Activated CD8-positive, alpha-beta memory T cell treated with anti-CD3 and anti-CD28 coated beads, Interleukin-2, amount 50 U/mL, for 4 hours (primary cell): ENCODE results near the gene PKN1.

Experiments used
- DNase-seq: peaks from one replicate; pipeline ENCODE4 v3.0.0-alpha.2; 2020

The PKN1 gene

DNA sequence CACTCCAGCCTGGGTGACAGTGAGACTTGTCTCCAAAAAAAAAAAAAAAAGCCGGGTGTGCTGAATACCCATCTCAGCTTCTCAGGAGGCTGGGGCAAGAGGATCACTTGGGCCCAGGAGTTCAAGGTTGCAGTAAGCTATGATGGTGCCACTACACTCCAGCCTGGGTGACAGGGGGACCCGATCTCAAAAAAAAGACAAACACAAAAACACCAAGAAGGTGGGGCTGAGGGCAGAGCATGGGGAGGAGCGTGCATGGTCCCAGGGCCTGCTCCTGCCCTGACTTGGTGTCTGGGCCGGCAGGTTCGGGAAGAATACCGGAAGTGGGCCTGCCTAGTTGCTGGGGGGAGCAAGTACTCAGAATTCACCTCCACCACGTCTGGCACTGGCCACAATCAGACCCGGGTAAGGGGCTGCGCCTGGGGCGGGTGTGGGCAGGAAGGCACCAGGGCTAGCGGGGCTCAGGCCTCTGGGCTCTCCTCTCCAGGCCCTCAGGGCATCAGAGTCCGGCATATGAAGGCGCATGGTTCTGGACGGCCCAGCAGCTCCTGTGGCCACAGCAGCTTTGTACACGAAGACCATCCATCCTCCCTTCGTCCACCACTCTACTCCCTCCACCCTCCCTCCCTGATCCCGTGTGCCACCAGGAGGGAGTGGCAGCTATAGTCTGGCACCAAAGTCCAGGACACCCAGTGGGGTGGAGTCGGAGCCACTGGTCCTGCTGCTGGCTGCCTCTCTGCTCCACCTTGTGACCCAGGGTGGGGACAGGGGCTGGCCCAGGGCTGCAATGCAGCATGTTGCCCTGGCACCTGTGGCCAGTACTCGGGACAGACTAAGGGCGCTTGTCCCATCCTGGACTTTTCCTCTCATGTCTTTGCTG lies 25.3 kb upstream of the PKN1 start:
- peak; percentile 42 for DNase-seq

- peak; percentile 39 for DNase-seq
Observed at GRCh38 chr19:14408491-14409145, 24.5 kb upstream of the PKN1 start.

GRCh38 chr19:14409146-14410023 lies 23.7 kb upstream of the PKN1 start:
- DNase-seq = no peak

GRCh38 chr19:14410091-14411051 lies 22.7 kb upstream of the PKN1 start:
- DNase-seq = peak; percentile 42

DNA sequence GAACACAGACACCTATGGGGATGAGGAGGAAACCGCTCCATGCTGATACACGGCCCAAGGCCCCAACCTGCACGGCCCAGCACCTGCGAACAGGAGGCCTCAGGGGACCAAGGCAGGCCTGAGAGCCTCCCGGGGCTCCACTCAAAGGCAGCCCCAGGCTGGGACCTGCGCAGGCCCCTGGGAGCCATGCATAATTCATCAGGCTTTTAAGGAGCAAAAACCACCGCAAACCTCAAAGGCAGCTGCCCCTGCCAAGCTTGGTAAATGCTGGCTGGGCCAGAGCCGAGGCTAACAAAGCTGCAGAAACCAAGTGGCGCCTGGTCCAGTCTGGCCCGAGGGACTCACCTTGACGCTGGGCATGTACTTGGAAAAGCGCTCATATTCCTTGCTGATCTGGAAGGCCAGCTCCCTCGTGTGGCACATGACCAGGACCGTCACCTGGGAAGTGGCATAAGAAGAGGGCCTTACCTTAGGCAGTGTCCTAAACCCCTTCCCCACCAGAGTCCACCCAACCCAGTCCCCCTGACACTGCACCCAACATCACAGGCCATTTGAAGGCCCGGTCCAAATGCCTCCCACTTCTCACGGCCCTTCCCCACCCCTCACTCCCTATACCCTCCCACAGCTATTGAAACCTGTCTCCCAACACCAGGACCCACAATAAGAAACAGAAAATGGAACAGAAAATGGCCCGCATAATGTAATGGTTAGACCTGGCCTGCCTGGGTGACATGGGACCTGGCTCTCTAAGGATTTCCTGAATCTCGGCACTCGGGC lies 21.8 kb upstream of the PKN1 start:
- DNase-seq = no peak

GRCh38 chr19:14411938-14412245 lies 21.2 kb upstream of the PKN1 start:
- no peak for DNase-seq

GRCh38 chr19:14412324-14412995 lies 20.6 kb upstream of the PKN1 start:
- DNase-seq = no peak

GRCh38 chr19:14412996-14413692 lies 20.0 kb upstream of the PKN1 start:
- DNase-seq = no peak

DNA sequence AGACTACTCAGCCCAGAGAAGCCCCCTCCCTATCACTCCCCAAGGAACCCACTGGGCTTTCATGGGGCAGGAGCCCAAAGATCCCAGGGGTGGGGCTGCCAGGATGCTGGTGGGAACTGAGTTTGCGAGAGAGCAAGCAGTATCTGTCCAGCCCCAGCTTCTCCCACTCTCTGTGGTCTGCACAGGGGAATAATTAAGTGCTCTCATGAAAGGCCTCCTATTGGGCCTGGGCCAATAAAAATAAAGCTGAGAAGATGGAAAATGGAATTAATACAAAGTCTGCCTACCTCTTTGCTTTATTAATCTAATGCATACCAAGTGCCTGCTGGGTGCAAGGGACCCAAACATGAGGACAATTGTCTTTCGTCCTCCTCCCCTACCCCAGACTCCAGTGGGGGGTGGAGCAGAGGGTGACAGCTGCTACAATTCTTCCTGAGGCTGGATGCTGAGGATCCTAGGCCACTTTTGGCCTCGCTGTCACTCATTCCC lies 19.4 kb upstream of the PKN1 start:
- no peak for DNase-seq

DNA sequence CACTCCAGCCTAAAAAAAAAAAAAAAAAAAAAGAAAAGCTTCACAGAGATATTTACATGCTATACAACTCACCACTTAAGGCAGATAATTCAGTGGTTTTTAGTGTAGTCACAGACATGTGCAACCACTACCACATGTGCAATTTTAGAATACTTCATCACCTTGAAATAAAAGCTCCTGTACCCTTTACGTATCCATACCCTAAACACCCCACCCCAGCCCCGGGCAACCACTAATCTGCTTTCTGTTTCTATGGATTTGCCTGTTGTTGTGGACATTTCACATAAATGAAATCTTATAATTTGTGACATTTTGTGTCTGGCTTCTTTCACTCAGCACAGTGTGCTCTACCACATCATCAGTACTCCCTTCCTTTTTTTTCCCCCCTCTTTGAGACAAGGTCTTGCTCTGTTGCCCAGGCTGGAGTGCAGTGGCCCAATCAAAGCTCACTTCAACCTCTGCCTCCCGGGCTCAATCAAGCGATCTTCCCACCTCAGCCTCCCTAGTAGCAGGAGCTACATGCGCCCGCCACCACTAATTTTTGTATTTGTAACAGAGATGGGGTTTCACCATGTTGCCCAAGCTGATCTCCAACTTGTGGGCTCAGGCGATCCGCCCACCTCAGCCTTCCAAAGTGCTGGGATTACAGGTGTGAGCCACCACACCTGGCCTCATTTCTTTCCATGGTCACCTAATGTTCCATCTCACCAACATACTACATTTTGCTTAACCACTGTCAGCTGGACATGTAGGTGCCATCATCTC lies 18.0 kb upstream of the PKN1 start:
- DNase-seq = no peak

DNA sequence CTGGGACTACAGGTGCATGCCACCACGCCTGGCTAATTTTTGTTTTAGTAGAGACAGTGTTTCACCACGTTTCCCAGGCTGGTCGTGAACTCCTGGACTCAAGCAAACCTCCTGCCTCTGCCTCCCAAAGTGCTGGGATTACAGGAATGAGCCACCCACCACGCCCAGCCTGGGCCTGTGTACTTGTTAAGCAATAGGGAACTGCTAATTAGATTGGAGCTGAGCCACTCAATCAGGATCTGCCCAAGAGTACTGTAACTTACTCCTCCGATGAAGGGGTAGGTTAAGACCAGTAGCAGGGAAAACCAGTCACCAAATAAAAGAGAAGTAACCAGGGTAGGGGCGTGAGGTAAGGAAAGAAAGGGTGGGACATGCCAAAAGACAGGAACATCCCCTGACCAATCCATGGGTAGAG lies 16.3 kb upstream of the PKN1 start:
- DNase-seq = no peak

DNA sequence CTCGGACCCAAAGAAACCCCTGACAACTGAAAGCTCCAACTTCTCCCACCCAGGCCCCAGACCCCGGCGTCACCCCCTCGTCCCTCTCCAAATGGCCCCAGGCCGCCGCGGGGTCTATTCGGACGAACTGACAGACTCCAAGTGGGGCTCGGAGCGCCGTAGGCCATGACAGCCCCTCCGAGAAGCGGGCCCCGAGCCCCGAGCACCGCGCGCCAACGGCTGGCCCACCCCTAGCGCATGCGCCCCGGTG lies 14.3 kb upstream of the PKN1 start:
- DNase-seq = no peak

DNA sequence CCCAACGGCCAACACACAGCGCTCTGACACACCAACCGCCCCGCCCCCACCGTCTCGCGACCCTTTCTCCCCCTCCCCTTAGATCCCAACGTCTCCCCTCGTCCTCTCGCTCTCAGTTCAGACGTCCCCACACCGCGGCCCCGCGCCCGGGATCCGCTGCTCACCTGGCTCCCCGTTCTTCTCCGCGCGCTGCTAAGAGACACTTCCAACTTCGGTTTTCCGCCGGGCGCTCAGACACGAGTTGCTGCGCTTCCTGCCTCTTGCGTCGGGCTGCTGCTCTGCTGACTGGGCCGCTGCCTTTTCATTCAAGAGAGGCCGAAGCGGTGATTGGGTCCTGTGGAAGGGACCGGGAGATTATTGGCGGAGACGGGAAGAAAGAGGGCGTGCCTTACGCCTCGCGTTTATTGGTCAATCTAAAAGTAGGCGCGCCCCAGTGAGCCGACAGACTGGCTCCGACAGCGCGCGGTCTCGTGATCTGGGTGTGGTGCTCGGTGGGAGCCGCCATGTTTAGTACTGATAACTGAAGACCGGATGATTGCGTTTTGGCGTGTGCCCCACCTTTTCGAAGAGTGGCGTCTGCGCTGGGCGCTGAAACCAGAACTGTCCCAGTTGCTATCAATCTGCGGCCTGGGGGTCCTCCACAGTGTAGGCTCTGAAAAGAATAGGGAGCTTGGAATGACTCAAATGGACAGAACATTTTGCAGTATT lies 13.8 kb upstream of the PKN1 start, which contains the start of gene DDX39A:
Gene DDX39A (minus strand): TSS at position 236 of the 708 bp plus-strand sequence. CDS start 6,121 bp downstream, outside the sequence.
- peak; percentile 92 for DNase-seq

GRCh38 chr19:14425696-14426138 lies 7.4 kb upstream of the PKN1 start:
- no peak for DNase-seq

DNA sequence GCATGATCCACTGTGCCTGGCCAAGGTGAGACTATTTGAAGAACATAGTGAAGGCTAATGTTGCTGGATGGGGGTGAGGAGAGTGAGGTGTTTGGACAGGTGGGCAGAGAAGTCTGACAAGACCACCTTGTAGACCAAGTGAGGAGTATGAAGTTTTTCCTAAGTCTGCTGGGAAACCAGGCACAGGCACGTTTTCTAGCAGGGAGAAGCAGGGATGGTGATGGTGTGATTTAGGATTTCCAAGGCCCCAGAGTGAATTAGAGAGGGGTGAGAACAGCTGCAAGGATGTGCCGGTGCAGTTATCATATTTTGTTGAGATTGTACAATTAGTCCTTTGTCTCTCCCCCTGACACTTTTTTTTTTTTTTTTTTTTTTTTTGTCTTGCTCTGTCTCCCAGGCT lies 5.6 kb upstream of the PKN1 start:
- DNase-seq = no peak

- DNase-seq = no peak
Observed at GRCh38 chr19:14428882-14429416, 4.2 kb upstream of the PKN1 start.

DNA sequence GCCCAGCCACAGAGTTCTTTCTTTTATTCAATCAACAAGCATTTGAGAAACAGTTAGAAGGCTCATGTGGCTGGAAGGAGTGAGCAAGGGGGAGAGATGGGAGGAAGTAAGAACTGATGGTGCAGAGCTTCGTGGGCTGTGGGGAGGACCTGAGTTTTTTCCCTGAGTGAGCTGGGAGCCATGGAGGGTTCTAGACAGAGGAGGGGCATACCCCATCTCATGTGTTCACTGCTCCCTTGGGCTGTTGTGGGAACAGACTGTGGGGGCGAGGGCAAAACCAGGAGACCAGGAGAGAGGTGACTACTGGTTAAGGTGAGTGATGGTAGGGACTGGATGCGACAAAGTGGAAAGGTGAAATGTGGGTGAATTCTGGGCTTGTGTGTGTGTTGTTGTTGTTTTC lies 2.4 kb upstream of the PKN1 start:
- no peak for DNase-seq
